Activated CD8-positive, alpha-beta memory T cell treated with anti-CD3 and anti-CD28 coated beads for 48 hours (primary cell): ENCODE data around the gene CCR8.
"Not testable (repeated sequence)": the region's sequence is repeated elsewhere in the genome, so short reads cannot be mapped to it uniquely, and the experiment has no call there.

ENCODE experiments used
- DNase-seq, 3 experiments: peaks; one replicate each; pipeline ENCODE4 v3.0.0-alpha.2; 2020; ENCODE audit warnings: low read depth in 2 of 3, low spot score in 2 of 3

The CCR8 gene

GRCh38 chr3:39347586-39347876 is 18.0 kb downstream of the CCR8 start:
- DNase-seq: no peak

GRCh38 chr3:39349080-39349479 is 19.6 kb downstream of the CCR8 start:
- DNase-seq: no peak

DNA sequence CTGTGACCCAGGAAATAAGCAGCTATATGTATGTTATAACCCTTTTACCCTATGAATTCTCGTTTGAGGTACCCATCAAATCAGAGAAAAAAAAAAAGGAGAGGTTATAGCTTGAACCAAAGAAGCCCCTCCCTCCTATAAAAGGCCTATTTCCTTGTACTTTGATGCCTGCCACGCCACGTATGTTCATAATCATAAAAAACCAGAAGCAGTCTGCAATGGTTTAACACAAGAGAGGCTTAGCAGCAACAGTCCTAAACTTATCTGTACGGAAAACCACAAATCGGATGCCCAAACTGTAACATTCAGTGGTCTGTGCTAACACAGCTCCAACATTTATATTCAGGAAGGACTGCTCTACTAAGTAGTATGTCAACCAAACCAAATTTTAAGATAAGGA is 21.2 kb downstream of the CCR8 start:
- DNase-seq: no peak

- not testable (repeated sequence) for DNase-seq
These were observed 21.6 kb downstream of the CCR8 start for GRCh38 chr3:39351134-39351533.

DNA sequence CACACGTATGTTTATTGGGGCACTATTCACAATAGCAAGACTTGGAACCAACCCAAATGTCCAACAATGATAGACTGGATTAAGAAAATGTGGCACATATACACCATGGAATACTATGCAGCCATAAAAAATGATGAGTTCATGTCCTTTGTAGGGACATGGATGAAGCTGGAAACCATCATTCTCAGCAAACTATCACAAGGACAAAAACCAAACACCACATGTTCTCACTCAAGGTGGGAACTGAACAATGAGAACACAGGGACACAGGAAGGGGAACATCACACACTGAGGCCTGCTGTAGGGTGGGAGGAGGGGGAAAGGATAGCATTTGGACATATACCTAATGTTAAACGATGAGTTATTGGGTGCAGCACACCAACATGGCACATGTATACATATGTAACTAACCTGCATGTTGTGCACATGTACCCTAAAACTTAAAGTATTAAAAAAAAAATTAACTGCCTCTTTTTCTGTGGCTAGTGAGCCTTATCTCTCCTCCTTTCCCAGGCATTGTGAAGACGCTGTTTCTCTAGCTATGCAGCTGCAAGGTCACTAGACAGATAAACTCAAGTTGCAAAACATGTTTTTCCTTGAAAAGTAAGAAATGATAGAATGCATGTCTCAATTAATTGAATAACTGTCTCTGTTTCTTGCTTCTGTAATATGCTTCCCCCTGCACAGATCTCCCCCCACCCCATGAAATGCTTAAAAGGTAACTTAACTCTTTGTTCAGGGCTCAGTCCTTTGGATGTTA is 23.8 kb downstream of the CCR8 start:
- DNase-seq: not testable (repeated sequence)

- no peak for DNase-seq
These were observed 28.8 kb downstream of the CCR8 start for GRCh38 chr3:39358333-39358732.

DNA sequence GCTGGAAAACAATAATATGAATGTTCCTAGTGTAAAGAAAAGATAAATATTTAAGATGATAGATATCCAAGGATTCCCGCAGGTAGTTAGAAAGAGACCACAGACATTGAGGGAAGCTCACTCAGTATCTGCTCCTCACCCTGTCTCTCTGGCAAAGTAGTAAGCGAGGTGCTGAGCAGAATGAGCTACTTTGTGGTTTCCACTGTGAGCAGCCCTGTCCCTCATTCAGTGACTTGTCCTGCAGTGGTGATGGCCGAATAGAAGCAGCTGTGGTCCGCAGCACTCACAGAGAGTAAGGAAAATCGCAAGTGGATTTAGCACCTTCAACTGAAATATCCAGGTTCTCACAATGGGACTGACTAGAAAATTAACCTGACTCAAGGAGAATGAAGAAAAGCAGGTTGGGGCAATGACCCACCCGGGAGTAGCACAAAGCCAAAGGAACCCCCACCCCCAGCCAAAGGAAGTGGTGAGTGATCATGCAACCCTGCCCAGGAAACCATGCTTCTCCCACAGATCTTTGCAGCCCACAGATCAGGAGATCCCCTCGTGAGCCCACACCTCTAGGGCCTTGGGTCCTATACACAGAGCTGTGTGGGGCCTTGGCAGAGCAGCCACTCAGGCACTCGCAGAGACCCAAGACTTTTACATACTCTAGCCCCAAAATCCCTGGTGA is 31.9 kb downstream of the CCR8 start:
- peak in 1 of 3 experiments; percentile 26 for DNase-seq

DNA sequence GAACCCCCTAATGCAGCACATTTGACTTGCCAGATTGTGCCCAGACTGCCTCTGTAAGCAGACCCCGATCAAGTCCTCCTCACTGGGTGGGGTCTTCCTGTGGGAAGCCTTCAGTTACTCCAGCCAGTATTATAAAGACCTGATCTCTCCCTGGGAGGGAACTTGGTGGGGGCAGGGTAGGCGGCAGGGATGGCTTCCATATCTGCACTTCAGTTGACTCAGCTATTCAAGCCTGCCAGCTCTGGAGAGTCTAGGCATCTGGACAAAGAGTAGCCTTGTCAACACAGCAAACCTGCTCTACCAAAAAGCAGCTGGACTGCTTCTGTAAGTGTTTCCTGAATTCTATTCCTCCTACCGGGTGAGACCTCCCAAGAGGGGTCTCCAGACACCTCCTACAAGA is 32.7 kb downstream of the CCR8 start:
- DNase-seq: no peak

DNA sequence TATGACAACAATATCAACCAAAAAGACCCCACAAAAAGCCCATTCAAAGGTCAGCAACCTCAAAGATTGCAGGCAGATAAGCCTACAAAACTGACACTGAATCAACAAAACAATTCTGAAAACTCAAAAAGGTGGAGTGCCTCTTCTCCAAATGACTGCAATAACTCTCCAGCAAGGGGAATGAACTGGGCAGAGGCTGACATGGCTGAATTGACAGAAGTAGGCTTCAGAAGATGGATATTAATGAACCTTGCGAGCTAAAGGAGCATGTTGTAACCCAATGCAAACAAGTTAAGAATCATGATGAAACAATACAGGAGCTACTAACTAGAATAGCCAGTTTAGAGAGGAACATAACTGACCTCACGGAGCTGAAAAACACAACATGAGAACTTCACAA is 33.3 kb downstream of the CCR8 start:
- DNase-seq: no peak

- not testable (repeated sequence) for DNase-seq
These were observed 40.9 kb downstream of the CCR8 start for GRCh38 chr3:39370450-39370849.

- no peak for DNase-seq
These were observed 43.3 kb downstream of the CCR8 start for GRCh38 chr3:39372833-39373232.

- DNase-seq: no peak
These were observed 47.6 kb downstream of the CCR8 start for GRCh38 chr3:39376959-39377634.

DNA sequence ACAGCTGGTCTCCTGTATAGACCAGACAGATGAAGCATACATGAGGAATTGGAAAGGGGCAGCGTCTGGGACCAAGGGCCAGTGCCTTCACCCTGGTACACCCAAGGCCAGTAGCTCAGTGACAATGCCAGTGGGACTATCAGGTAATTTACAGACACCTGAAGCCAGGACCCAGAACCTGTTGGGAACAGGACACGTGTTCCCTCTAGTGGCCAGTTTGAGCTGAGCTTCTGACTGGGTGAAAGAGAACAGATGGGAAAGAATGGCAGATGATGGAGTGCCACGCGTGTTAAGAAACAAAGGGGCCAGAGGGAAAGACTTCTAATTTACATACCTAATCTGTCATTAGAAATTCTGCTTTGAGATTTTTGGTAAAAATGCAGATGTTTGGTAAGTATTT is 48.6 kb downstream of the CCR8 start:
- DNase-seq: no peak

- no peak for DNase-seq
These were observed 49.7 kb downstream of the CCR8 start for GRCh38 chr3:39378957-39379777.

DNA sequence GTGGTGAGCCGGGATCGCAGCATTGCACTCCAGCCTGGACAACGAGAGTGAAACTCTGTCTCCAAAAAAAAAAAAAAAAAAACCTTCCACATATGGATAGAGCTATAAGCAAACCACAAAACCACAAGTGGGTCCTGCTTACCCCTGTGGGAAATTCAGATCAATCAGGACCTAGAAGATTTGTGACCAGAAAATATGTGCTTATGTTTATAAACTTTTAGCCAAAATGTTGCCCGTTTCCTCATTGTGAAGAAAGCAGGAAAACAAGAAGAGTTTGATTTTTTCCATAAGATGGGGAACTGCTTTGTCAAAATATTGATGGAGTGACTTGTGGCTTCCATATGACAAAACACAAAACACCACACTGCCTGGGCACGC is 50.3 kb downstream of the CCR8 start:
- DNase-seq: no peak

GRCh38 chr3:39381432-39381831 is 51.9 kb downstream of the CCR8 start:
- DNase-seq: no peak
